Caco-2 (cell line): ENCODE measurements around the gene MB21D2. TPM values are rescaled to one million over a fixed set of nuclear protein-coding genes. Genes with fewer than 3 reads are reported as not detected.

Source experiments
- BruUV-seq: library from RNA; stranded (reverse); fragments of 400-500 nt; replicated peaks from 2 replicates; lab custom pipeline; 2021; lab: Mats Ljungman, UMichigan
- CTCF ChIA-PET: fragments of 300-600 bp; sonication (Branson Sonifier 250); formaldehyde crosslinking; loops from one replicate; lab custom pipeline; 2022; ENCODE audit warnings: antibody characterized with exemption; lab: Charles Lee
- POLR2A ChIA-PET: fragments of 300-600 bp; sonication (Branson Sonifier 250); formaldehyde crosslinking; loops from one replicate; lab custom pipeline; 2022; ENCODE audit warnings: antibody characterized with exemption; lab: Charles Lee
- DNase-seq, 2 experiments: peaks; one replicate each; pipeline versions ENCODE4 v3.0.0 to v3.0.0-alpha.2; 2020 to 2022
- H3K27me3 ChIP-seq: replicated peaks from 2 replicates; pipeline ENCODE4 v1.6.0; 2011; ENCODE audit warnings: low read length; ENCODE audit not compliant: control insufficient read depth, insufficient read depth
- H3K36me3 ChIP-seq: 2 replicates; pipeline ENCODE4 v1.5.1; 2011; ENCODE audit warnings: low read length; ENCODE audit not compliant: control insufficient read depth, insufficient read depth
- H3K4me1 ChIP-seq: fragments of 250-450 bp; sonication (Bioruptor Pico); 2 replicates; pipeline ENCODE4 v1.5.1; 2020; ENCODE audit warnings: mild to moderate bottlenecking
- H3K4me3 ChIP-seq: 2 replicates; pipeline ENCODE4 v1.5.1; 2011; ENCODE audit warnings: low read depth, mild to moderate bottlenecking, control low read depth, low read length
- H3K9me3 ChIP-seq: fragments of 250-450 bp; sonication (Bioruptor Pico); 2 replicates; pipeline ENCODE4 v1.5.1; 2020; ENCODE audit warnings: mild to moderate bottlenecking, moderate library complexity
- H3K27ac Mint-ChIP-seq: one replicate; pipeline ENCODE4 v1.8.0; 2022; ENCODE audit warnings: mixed read lengths; ENCODE audit not compliant: unreplicated experiment
- H3K27me3 Mint-ChIP-seq: one replicate; pipeline ENCODE4 v1.8.0; 2022; ENCODE audit warnings: mixed read lengths; ENCODE audit not compliant: insufficient read depth, unreplicated experiment
- H3K36me3 Mint-ChIP-seq: one replicate; pipeline ENCODE4 v1.8.0; 2022; ENCODE audit warnings: mild to moderate bottlenecking, mixed read lengths; ENCODE audit not compliant: insufficient read depth, unreplicated experiment
- H3K4me1 Mint-ChIP-seq: one replicate; pipeline ENCODE4 v1.8.0; 2022; ENCODE audit warnings: low read depth, mixed read lengths; ENCODE audit not compliant: unreplicated experiment
- H3K4me3 Mint-ChIP-seq: one replicate; pipeline ENCODE4 v1.8.0; 2022; ENCODE audit warnings: mild to moderate bottlenecking, moderate library complexity, mixed read lengths; ENCODE audit not compliant: unreplicated experiment
- H3K9me3 Mint-ChIP-seq: one replicate; pipeline ENCODE4 v1.8.0; 2022; ENCODE audit warnings: mixed read lengths; ENCODE audit not compliant: unreplicated experiment
- CTCF ChIP-seq, 2 experiments: fragments of 200-600 bp in 1 of 2; IDR thresholded peaks; 1 replicate in 1 of 2; 2 replicates in 1 of 2; pipeline versions ENCODE4 v1.5.1 to v1.8.0; 2011 to 2022; ENCODE audit warnings: antibody characterized with exemption in 1 of 2, control low read depth in 1 of 2, inconsistent platforms in 1 of 2, low read depth in 1 of 2, low read length in 1 of 2, mild to moderate bottlenecking in 1 of 2, moderate library complexity in 1 of 2; ENCODE audit not compliant: insufficient read depth in 1 of 2, severe bottlenecking in 1 of 2, unreplicated experiment in 1 of 2
- intact Hi-C: fragments of 100-400 bp; cut with micrococcal nuclease; formaldehyde crosslinking; loops from one replicate; pipeline ENCODE4 v1.10.0; 2022; ENCODE audit not compliant: unreplicated experiment
- total RNA-seq: library from RNA; stranded (reverse); gene quantifications from 2 replicates; pipeline ENCODE4 v1.2.3, GENCODE V29; 2022

Gene MB21D2
- total RNA-seq, 1 experiment from 2014 or later, result 11.0 TPM

DNA sequence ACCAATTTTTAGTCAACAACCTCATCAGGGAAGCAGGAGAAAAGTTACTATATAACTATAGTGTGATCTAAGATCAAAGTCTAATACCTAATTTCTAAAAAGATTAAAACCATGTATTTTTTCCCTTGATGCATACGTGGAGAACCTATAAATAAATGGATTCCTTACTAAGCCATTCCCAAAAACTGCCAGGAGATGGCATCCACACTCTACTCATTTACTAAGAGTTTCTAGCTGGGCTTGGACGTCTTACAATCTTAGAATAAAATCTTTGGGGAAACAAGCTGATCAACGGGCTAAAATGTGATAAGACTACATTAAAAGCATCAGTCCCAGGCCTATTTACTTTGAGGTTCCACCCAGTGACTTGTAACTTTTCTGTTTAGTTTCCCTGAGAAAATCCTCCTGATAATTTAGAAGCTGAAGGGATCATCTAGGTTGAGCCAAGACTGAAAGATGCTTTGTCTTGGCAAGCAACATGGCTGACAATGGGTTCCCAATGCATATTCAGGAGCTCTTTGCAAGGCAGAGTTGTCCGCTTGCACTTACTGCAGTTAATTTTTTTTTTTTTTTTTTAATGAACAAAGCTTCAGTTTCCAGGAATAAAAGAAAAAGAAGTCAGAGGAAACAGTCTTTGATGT lies 104.8 kb downstream of the MB21D2 start:
- intact Hi-C loops, result loop anchor here (1.0 to 10.0 kb wide), 3 partner anchors 228 to 652 kb away; no protein-coding TSS in a partner anchor
- CTCF ChIA-PET, result interaction anchor here (0.6 to 3.0 kb wide), 18 partner anchors 10 to 426 kb away, joined by 3 to 21 read pairs (median 3); partner anchors contain the start of gene MB21D2

DNA sequence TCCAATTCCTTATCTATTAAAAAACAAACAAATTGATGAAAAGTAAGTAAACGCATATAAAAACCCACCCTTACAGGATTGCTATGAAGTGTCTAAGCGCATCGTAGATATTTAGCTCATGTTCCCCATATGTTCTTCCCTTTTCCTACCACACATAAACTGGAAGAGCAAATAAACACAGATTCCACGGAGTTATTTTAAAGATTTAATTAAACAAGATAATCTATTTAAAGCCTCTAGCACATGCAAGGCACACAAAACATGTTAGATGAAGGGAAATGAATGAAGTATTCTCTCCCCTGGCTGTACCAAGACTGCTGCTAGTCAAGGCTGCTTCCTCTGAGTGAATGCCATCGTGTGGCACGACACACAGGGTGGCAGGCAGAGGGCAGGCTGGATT lies 111.9 kb downstream of the MB21D2 start:
- no peaks in the 10 kb centered on the region for H3K9me3 Mint-ChIP-seq
- ChIA-PET CTCF (no interaction called here), POLR2A (no interaction called here)
- H3K4me3 Mint-ChIP-seq, result no peak overlapping the region
- DNase-seq, result no peak
- H3K27me3 Mint-ChIP-seq, result no peaks in the 10 kb centered on the region
- no peaks in the 10 kb centered on the region for H3K4me1 Mint-ChIP-seq
- Histone ChIP-seq H3K4me3 (no peak overlapping the region), H3K27me3 (no peaks in the 10 kb centered on the region), H3K9me3 (no peaks in the 10 kb centered on the region), H3K4me1 (no peaks in the 10 kb centered on the region), H3K36me3 (no peaks in the 10 kb centered on the region)
- no peak for TF ChIP-seq CTCF (IDR thresholded peaks at IDR 0.05; ENCODE audit: insufficient read depth in 1 of 2, low read depth in 1 of 2, low read length in 1 of 2, severe bottlenecking in 1 of 2, unreplicated experiment in 1 of 2)
- intact Hi-C loops, result no loop called here
- no peaks in the 10 kb centered on the region for H3K36me3 Mint-ChIP-seq
- no TSS peak for BruUV-seq
- no peak overlapping the region for H3K27ac Mint-ChIP-seq

More for the DNA sequence above, 104.8 kb downstream of the MB21D2 start:
- no peaks in the 10 kb centered on the region for H3K9me3 ChIP-seq
- Mint-ChIP-seq H3K36me3 (no peaks in the 10 kb centered on the region), H3K27me3 (no peaks in the 10 kb centered on the region), H3K27ac (no peak overlapping the region), H3K4me3 (no peak overlapping the region), H3K9me3 (no peaks in the 10 kb centered on the region), H3K4me1 (peaks cover 19% of the 10 kb centered on the region)
- peak in 1 of 2 experiments; percentile 50 for DNase-seq
- no peak overlapping the region for H3K4me3 ChIP-seq
- no TSS peak for BruUV-seq
- H3K27me3 ChIP-seq, result no peaks in the 10 kb centered on the region
- no peaks in the 10 kb centered on the region for H3K4me1 ChIP-seq
- no peaks in the 10 kb centered on the region for H3K36me3 ChIP-seq
- peak; percentile 44 to 53 for TF ChIP-seq CTCF (IDR thresholded peaks at IDR 0.05; ENCODE audit: insufficient read depth in 1 of 2, low read depth in 1 of 2, low read length in 1 of 2, severe bottlenecking in 1 of 2, unreplicated experiment in 1 of 2)
- POLR2A ChIA-PET, result interaction anchor here (0.6 kb wide), 1 partner anchor 105 kb away, joined by 5 read pairs; no protein-coding TSS in a partner anchor

DNA sequence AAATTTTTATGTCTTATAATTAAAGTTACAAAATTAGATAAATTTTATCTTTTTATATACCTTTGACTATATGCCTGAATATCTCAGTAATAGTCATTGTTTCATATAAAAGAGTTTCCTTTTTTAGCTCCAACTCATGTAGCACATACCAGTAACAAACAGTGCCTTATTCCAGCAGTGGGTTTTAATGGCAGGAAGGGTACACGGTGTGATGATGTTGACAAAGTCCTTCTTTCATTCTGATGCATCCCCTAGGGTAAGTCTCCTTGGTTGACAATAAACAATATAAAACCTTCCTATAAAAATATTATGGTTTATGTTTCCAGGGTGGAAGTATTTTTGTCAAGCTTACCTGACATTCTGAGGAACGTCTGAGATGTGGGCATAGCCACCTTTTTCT lies 113.2 kb downstream of the MB21D2 start:
- H3K9me3 ChIP-seq, result no peaks in the 10 kb centered on the region
- H3K27me3 Mint-ChIP-seq, result no peaks in the 10 kb centered on the region
- H3K4me3 Mint-ChIP-seq, result no peak overlapping the region
- H3K9me3 Mint-ChIP-seq, result no peaks in the 10 kb centered on the region
- H3K4me1 ChIP-seq, result no peaks in the 10 kb centered on the region
- H3K27ac Mint-ChIP-seq, result no peak overlapping the region
- intact Hi-C loops, result no loop called here
- no TSS peak for BruUV-seq
- POLR2A ChIA-PET, result no interaction called here
- no peaks in the 10 kb centered on the region for H3K4me1 Mint-ChIP-seq
- CTCF ChIA-PET, result no interaction called here
- no peak for TF ChIP-seq CTCF (IDR thresholded peaks at IDR 0.05; ENCODE audit: insufficient read depth in 1 of 2, low read depth in 1 of 2, low read length in 1 of 2, severe bottlenecking in 1 of 2, unreplicated experiment in 1 of 2)
- no peak for DNase-seq
- no peaks in the 10 kb centered on the region for H3K27me3 ChIP-seq
- no peak overlapping the region for H3K4me3 ChIP-seq
- no peaks in the 10 kb centered on the region for H3K36me3 ChIP-seq
- no peaks in the 10 kb centered on the region for H3K36me3 Mint-ChIP-seq
